ENCODE data around the gene EML6.

Gene EML6

DNA sequence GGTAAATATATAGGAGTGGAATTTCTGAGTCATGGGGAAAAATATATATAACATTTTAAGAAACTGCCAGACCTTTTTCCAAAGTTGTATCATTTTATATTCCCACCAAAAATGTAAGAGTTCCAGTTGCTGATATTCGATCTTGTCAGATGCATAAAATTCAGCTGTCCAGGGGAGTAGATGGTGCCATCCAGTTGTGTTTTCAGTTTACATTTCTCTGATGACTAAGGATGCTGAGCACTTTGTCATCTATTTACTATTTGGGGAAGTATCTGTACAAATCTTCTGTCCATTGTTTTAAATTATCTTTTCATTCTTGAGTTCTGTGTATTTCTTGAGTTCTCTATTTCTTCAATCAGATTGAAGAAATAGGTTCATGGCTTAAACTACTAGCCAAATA is 200.7 kb downstream of the EML6 start:
- TF ChIP-seq, protein P1, sequence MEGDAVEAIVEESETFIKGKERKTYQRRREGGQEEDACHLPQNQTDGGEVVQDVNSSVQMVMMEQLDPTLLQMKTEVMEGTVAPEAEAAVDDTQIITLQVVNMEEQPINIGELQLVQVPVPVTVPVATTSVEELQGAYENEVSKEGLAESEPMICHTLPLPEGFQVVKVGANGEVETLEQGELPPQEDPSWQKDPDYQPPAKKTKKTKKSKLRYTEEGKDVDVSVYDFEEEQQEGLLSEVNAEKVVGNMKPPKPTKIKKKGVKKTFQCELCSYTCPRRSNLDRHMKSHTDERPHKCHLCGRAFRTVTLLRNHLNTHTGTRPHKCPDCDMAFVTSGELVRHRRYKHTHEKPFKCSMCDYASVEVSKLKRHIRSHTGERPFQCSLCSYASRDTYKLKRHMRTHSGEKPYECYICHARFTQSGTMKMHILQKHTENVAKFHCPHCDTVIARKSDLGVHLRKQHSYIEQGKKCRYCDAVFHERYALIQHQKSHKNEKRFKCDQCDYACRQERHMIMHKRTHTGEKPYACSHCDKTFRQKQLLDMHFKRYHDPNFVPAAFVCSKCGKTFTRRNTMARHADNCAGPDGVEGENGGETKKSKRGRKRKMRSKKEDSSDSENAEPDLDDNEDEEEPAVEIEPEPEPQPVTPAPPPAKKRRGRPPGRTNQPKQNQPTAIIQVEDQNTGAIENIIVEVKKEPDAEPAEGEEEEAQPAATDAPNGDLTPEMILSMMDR (IDR thresholded peaks at IDR 0.05; ENCODE audit: low read depth, low read length), result no peak
- no peak overlapping the region for H3K4me3 ChIP-seq (ENCODE audit: low read depth, low read length)

DNA sequence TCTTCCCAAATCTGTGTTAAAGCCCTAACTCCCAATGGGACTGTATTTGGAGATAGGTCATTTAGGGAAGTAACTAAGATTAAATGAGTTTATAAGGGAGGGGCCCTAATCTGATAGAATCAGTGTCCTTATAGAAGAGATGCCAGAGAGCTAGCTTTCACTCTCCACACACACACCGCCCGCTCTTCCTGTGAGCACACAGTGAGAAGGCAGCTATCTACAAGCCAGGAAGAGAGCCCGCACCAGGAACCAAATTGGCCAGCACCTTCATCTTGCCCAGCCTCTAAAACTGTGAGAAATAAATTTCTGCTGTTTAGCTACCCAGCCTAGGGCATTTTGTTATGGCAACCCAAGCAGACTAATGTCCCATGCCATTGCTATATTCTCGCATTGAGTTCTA is 201.6 kb downstream of the EML6 start:
- TF ChIP-seq, protein P1 (IDR thresholded peaks at IDR 0.05; ENCODE audit: low read depth, low read length), result no peak
- no peak overlapping the region for H3K4me3 ChIP-seq (ENCODE audit: low read depth, low read length)

DNA sequence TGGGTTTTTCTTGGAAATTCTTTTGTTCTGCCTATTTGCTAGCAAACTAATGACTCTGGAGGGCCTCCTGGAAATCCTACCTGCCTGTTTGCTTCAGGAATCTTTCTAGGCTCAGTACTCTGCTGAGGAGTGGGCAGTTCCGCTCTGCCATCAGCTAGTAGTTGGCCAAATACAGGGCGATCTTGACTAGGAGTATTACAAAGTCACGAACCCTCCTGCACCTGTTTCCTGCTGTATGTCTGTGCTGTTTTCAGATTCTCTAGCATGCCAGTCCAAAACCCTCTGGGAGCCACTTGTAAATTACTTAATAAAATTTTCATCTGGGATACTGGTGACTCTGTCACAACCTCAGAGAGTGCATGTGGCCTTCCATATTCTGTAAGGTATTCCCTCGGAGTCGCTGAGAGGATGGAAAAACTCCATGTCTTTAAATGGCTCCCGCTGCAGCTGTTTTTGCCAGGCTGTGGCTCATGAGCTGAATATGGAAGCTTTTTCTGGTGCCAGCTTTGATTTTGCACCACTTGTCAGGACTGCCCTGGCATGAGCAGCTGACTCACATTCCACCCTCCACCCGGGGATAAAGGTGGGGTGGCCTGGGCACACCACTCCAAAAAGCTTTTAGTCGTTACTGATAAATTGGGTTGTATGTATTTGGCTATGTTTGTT is 203.8 kb downstream of the EML6 start:
- TF ChIP-seq, protein P1 (IDR thresholded peaks at IDR 0.05; ENCODE audit: low read depth, low read length), result no peak
- no peak overlapping the region for H3K4me3 ChIP-seq (ENCODE audit: low read depth, low read length)

DNA sequence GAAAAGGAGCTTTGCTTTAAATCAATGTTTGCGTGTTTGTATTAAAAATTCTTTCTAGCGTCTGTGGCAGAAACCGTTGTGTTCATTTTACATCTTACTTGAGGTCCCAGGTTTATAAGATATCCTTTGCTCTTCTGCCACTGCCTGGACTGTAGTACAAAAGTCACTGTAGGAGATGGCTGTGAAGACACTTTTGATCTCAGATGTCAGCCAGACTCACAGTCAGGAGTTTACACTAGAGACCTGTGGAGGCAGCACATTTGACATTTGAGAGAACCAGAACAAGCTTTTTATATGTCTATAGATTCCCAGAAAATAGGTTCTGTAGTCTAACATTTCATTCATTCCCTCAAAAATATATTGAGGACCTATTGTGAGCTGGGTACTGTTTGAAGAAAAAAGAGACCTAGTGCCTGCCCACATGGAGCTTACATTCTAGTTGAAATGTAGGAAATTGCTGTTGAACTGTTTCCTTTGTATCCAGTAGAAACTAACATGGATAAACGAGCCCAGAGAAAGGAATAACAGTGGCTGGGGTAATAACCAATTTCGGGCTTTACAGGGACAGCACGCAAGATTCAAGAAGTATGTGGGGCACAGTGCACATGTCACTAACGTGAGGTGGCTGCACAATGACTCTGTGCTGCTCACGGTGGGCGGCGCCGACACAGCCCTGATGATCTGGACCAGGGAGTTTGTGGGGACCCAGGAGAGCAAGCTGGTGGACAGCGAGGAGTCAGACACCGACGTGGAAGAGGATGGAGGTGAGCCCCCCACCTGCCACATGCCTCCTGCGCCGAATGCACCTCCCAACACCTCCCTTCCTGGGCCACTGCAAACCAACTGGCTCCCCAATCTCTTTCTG is 204.5 kb downstream of the EML6 start:
- TF ChIP-seq, protein P1 (IDR thresholded peaks at IDR 0.05; ENCODE audit: low read depth, low read length), result no peak
- H3K4me3 ChIP-seq (ENCODE audit: low read depth, low read length), result no peak overlapping the region

DNA sequence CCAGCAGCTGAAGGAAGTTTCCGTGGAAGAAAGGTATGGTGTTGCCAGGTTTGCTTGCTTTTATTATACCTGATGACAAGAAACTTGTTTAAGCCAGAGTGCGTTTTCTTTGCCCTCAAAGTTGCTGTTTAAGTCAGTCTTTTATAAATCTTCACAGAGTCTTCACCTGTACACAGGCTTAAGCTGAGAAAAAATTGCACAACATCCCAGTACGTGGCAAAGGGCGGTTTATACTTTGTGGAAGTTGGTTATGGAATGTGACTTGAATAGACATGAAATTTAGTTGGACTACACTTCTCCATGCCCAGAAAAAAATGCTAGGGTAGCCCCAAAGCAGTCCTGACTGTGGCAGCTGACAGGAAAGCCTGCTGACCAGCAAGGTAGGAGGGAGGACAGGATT is 205.3 kb downstream of the EML6 start:
- TF ChIP-seq, protein P1 (IDR thresholded peaks at IDR 0.05; ENCODE audit: low read depth, low read length), result no peak
- H3K4me3 ChIP-seq (ENCODE audit: low read depth, low read length), result no peak overlapping the region

DNA sequence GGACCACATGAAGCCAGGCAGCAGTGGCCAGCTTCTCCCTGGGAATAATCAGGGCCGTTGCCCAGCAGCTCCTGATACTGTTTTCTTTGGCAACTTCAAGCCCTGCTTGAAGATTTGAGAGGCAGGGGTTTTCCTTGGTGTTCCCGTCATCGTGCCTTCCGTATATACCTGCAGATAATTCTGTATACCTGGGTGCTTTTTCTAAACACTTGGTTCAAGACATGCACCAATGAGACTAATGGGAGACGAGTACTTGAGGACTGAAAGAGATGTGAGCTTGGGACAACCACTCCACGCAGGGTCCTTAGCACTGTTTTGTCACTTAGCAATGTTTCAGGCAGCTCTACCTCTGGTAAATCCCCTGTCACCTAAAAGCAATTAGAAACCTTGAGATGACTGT is 208.0 kb downstream of the EML6 start:
- H3K4me3 ChIP-seq (ENCODE audit: low read depth, low read length), result no peak overlapping the region
- TF ChIP-seq, protein P1 (IDR thresholded peaks at IDR 0.05; ENCODE audit: low read depth, low read length), result no peak

DNA sequence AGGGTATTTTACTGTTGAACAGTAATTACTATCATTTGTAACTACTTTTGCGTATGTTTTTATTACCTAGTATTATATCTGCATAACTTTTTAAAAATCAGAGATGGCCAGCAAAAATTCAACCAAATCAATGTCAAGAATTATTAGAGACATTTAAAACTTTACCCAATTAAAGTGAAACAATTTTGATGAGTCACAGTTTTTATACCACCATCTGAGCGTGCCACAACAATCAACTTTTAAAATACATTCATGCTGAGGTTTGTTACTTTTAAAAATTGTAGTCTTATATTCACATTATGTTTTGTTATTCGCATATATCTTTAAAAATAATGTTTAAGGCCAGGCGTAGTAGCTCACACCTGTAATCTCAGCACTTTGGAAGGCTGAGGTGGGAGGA is 211.9 kb downstream of the EML6 start:
- no peak overlapping the region for H3K4me3 ChIP-seq (ENCODE audit: low read depth, low read length)
- TF ChIP-seq, protein P1 (IDR thresholded peaks at IDR 0.05; ENCODE audit: low read depth, low read length), result no peak
